Stimulated activated CD4-positive, alpha-beta T cell treated with anti-CD3 and anti-CD28 coated beads, Interleukin-12 subunit alpha, Interleukin-12 subunit beta, amount 100 ng/mL, for 48 hours (primary cell): ENCODE results near the gene TUBA3D.
A peak's percentile ranks its signal among the peaks of the same experiment; 100 is the strongest.
"Not testable (repeated sequence)": the region's sequence is repeated elsewhere in the genome, so short reads cannot be mapped to it uniquely, and the experiment has no call there.

Experiments
- DNase-seq, 3 donors: peaks; one replicate each; pipeline ENCODE4 v3.0.0-alpha.2; 2020; ENCODE audit warnings: low read depth in 2 of 3, low spot score in 1 of 3

TUBA3D gene

DNA sequence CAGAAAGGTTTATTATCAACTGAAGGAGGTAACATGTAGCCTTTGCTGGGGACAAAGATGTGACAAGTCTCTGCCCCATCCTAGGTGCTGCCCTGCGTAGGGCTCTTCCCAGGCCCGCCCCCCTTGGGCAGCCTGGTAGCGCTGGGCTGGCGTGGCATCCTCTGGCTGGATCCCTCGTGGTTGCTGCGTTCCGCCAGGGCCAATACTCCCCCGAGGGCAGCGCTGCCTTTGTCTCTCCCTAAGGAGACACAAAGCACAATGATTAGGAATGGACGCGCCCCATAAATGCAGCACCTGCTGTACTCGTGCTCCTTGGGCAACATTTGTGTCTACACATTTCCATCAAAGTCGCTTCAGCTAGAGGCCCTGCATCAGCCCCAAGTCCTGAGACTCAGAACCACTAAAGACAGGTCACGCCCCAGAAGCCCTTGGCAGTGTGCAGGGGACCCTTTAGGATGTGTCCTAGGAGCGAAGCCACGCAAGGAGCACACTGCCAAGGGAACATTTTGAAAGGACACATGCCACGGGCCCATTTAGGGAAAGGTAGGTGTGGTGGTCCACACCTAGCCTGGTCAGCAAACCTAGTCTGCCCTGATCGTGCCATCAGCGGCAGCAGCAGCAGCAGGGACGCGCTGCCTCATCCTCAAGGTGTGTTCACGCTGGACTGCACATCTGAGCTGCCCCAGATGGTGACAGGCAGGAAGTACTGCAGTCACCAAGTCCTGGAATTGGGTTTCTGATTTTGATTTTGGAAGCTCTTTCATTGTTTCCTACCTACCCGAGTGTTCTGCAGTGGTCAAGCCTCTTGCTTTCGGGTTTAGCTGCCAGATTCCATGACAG is 8.3 kb downstream of the TUBA3D start:
- not testable (repeated sequence) for DNase-seq

DNA sequence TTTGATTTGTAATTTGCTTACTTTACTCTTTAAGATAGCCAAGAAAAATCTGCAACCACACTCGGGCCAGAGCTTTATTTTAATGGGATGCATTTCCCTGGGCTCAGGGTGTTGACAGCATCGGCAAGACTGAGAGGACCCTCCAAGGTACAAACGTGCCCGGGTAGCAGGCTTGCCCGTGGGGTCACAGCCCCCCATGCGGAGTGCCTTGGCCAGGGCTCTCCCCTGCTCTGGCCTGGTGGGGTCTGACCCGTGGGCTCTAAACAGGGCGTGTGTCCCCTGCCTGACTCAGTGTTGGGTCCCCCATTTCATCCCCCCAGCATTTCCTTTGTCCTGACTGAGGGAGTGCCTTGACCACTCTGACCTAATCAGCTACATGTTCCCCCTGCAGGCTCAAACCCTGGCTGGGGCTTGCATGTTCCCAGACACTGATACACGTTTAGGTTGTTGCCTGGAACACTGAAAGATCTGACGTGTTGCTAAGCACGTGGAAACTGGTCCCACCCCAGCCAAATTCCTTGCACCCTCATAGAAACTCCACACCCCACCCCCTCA is 9.1 kb downstream of the TUBA3D start:
- DNase-seq, result not testable (repeated sequence)

DNA sequence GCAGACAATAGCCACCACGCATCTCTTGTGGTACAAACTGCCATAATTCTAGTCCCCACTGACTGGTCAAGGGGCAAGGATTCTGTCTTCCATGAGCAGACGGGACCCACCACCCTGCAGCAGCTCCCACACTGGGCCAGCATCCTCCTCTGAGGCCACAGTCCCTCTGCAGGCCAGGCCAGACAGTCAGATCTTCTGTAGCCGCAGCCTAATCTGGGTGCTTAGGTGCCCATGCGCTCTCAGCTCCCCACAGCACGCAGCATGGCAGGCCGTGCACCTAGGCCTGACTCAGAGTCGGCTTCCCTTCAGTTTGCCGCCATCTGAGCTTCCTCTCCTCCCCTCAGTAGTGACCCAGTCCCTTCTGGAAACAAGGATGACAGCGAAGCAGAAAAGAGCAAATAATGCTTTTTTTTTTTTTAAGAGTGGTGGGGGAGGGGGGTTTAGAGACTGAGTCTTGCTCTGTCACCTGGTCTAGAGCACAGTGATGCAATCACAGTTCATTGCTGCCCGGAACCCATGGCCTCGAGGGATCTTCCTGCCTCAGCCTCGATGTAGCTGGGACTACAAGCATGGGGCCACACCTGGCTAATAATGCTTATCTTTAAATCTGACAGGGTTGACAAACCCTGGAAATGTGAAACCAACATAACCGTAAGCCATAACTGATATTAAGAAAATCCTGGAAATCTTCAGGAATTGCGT is 10.4 kb downstream of the TUBA3D start:
- DNase-seq, result not testable (repeated sequence)

DNA sequence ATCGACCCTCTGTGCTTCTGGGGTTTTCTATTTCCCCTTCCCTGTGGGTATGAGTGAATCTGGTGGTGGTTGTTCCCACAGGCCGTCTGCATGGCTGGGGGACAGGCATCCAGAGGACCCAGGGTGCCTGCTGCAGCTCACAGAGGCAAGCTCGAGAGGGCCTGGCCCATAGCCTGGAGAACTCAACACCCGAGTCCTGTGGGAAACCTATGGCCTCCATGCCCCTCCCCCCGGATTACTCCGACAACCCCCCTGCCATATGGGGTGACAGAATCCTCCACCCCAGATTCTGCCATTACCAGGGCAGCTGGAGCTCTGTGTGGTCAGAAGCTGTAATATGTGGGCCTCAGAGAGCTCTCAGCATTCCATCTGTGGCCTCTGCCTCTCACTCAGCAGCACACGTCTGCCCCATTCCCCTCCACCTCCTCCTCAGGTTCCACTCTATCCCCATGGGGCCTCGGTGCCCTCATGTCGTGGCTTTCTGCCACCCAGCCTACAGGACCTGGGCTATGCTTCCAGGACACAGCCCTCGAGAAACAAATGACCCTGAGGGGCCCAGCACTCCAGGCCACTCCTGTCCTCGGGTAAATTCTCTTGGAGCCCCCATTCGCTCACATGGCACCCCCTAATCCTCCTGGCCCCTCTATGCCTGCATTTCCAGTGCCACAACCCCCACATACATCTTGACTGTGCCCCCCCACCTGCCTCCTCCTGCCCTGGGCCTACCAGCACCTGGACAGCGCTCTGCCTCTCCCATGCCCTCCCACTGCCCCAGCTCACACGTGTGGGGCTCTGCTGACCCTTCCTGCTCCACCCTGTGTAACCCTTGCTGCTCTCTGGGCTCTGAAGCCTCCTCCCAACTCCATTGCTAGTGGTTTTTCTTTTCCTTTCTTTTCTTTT is 12.6 kb downstream of the TUBA3D start:
- no peak for DNase-seq

DNA sequence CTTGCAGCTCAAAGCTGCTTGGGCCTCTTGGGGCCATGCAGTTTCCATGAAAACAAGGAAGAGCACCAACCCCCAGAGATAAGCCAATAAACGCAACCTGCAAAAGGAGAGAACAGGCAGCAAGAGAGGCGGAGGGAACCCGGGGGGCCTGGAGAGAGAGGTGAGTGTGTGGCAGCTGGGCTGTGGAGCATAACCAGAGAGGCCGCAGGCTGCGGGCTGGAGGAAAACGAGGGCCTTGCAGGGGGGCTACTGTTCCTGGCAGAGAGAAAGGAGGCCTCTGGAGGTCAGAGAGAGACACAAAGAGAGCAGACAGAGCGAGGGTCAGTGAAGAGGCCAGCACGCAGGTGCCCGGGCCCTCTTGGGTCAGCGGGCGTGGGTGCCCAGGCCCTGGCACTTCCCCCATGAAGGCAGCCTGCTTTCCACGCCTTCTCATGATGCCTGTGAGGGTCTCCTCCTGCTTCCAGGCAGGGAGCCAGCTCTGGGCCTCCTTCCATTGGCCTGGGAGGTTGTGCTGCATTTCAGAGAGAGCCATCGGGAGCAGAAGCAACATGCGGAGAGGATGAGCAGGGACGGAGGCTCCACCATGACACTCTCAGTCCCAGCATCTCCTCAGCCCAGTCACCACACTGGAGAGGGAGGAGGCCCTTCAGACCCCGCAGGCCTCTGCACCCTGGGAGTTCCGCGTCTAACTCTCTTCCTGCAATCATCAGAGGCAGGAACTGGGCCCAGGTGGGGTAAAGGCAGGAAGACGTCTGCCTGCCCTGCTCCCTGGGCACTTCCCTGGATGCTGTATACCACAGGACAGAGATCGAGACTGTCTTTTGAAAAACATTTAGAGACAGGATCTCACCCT is 14.9 kb downstream of the TUBA3D start:
- peak in 1 of 3 donors; percentile 7 for DNase-seq

DNA sequence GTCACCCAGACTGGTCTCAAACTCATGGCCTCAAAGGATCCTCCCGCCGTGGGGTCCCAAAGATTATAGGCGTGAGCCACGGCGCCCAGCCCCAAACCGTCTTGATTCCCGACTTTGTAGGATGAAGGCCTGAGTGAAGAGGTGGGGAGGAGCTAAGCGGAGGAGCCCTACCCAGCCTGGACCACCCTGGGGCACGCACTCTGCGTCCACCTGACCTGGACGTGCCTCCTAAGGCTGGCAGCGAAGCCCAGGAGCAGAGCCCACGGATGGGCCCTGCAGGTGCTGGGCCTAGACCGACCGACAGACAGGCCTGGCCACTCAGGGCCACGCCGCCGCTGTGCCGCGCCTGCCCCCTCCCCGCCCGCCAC is 15.5 kb downstream of the TUBA3D start:
- peak in 1 of 3 donors; percentile 5 for DNase-seq

DNA sequence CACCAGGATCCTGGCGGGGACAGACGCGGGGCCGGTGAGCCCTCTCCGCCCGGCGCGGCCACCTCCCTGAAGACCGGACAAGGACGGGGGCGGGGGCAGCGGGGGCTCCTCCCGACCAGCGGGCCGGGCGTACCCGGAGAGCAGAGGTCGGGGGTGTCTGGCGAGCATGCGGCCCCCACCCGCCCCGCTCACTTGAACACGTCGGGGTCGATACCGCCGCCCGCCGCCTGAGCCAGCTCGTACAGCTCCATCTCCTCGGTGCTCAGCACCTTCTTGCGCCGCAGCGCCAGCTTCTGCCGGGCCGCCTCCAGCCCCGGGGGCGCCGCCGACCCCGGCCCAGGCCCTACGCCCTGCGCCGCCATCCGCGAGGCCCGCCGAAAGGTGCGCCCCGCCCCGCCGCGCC is 16.1 kb downstream of the TUBA3D start, which contains the start of gene MZT2A:
TSS of gene MZT2A (minus strand) at position 383 of the 403 bp plus-strand sequence. CDS start at position 362, 21 bp downstream.
- not testable (repeated sequence) for DNase-seq

DNA sequence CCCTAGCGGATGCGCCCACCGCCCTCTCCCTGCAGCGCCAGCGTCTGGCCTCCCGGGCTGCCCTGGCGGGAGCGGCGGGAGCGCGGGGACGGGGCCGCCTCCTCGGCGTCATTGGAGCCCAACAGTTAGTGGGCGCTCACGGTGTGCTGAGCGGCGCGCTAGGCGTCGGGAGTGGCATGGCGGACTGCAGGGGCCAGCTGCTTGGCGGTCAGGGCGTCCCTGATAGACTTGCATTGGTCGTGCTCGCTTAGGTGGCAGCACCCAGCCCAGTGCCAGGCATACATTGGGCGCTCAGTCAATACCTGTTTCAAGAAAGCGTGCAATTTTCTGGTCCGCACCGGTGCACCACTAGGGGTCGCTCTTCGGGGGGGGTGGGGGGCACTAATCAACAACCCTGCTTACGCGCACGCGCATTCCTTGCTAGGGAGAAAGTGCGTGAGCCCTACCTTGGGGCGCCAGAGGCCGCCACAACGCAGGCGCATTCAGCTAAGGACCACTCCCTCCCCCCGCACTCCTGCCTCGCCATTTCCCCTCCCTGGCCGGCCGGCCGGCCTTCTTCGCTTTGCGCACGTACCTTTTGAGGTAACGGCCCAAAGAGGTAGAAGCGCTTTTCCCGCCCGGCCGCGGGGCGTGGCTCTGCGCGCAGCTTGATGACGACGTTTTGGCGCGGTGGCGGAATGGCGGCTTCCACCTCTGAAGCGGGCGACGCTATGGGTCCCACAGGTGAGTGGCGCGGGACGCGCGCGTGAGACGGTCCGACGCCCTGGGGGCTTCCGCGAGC is 16.7 kb downstream of the TUBA3D start:
- peak; percentile 92 to 95 (median 94) for DNase-seq

DNA sequence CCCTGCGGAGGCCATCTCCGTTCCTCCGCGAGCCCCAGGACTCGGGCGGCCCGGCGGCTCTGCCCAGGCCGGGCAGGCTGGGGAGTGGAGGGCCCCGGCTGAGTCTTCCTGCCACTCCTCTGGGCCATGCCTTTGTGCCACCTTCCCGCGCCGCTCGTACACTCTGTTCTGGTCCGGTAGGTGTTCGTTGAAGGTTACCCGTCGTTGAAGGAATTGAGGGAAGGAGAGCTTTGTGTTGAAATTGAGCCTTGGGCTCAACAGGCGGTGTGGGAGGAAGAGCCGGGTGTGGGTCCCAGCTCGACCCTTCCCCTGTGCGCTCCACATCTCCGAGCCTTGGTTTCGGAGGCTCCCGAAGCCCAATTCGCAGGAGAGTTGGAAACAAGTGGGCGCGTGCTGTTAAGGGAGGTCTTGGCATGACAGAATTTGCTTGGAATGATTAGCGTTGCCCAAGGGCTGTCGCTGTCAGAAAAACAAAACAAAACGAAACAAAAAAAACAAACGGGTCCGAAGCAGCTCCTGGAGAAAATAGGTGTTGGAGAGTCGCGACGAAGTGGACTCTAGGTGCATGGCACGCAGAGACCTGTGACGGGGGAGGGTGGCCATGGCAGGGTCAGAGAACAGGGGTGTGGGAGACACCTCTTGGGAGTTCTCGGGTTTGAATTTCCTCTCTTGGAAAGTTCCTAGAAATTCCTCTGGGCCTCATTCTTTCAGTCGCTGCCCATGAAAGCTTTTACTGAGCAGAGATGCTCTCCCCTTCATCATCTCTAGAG is 17.5 kb downstream of the TUBA3D start:
- no peak for DNase-seq

DNA sequence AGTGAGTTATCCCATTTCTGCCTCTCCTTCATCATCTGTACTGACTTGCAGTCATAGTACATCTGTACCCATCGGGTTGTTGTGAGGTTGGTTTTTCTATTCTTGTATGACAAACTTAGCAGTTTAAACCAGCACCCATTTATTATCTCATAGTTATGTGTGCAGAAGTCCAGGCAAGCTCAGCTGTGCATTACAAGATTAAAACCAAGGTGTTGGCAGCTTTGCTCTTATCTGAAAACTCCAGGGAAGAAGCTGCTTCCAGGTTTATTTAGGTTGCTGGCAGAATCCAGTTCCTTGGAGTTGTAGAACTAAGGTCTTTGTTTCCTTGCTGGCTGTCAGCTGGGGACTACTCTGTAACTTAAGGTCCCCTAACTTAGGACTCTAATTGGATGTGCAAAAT is 19.6 kb downstream of the TUBA3D start:
- not testable (repeated sequence) for DNase-seq

DNA sequence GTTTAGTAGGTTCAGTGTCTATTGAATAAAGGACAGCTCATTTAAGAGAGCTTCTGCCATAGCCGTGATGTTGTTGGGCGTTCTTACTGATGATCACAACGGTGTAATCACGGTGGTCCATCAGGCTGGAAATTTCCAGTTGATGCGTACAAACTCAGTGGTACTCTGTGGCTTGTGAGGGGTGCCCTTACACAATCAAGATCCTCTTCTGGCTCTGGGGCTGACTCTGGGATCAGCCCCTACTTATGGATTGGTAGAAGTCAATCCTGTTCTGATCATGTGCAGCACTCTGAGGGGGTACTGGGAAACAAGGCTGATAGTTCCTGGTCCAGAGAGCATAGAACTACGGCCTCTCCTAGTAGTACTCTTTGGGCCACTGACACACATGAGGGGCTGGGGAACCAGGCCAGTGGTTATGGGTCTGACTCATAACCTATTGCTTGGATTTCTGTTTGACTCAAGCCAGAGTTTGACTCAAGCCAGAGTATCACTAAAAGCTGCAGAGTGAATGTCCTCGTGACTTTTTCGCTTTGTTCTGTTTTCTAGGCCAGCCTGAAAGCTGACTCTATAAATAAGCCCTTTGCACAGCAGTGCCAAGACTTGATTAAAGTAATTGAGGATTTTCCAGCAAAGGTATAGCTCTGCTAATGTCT is 22.5 kb downstream of the TUBA3D start:
- DNase-seq, result peak in 1 of 3 donors; percentile 15

DNA sequence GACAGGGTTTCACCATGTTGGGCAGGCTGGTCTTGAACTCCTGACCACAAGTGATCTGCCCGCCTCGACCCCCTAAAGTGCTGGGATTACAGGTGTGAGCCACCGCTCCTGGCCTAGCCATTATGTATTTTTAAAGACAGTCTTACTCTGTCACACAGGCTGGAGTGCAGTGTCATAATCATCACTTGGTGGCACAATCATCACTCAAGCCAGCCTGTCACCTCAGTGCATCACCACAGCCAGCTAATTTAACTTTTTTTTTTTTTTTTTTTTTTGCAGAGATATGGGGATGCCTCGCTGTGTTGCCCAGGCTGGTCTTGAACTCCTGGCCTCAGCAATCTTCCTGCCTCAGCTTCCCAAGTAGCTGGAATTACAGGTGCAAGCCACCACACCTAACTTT is 27.7 kb downstream of the TUBA3D start:
- DNase-seq, result not testable (repeated sequence)

DNA sequence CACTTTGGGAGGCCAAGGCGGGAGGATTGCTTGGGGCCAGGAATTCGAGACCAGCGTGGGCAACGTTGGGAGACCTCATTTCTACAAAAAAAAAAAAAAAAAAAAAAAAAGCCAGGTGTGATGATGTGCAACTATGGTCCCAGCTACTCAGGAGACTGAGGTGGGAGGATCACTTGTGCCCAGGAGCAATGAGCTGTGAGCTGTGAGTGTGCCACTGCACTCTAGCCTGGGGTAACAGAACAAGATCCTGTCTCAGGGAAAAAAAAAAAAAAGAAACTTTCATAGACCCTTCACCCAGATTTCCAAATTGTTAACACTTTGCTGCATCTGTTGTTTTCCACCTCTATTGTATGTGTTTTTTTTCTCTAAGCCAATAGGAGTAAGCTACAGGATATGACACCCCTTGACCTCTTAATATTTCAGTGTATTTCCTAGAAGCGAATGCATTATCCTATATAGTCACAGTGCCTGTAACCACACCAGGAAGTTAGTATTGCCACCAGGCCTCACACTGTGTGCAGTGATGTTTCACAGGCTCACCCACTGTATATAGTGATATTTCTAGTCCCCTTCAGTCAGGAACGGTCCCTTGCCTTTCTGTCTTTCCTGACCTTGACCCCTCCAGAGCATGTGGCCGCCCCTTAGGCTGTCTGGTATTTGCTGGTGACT is 28.3 kb downstream of the TUBA3D start:
- DNase-seq, result not testable (repeated sequence)

DNA sequence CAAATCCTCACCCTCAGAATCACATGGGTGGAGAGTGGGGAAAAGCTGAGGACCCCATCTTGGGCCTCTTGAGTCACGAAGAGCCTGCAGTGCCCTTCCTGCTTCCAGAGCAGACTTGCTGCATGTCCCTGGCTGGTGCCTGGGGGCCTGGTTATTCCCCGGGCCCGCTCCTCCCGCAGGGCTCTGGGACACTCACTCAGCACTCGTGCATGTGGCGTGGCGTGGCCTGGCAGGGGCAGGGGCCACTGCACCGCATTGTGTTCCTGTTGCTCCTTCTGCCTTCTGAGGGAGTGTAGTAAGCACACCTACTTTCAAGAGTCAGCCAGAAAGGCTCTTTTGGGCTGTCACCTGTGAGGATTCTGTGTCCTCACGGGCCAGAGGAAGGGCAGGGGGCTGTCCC is 33.7 kb downstream of the TUBA3D start:
- DNase-seq, result no peak

DNA sequence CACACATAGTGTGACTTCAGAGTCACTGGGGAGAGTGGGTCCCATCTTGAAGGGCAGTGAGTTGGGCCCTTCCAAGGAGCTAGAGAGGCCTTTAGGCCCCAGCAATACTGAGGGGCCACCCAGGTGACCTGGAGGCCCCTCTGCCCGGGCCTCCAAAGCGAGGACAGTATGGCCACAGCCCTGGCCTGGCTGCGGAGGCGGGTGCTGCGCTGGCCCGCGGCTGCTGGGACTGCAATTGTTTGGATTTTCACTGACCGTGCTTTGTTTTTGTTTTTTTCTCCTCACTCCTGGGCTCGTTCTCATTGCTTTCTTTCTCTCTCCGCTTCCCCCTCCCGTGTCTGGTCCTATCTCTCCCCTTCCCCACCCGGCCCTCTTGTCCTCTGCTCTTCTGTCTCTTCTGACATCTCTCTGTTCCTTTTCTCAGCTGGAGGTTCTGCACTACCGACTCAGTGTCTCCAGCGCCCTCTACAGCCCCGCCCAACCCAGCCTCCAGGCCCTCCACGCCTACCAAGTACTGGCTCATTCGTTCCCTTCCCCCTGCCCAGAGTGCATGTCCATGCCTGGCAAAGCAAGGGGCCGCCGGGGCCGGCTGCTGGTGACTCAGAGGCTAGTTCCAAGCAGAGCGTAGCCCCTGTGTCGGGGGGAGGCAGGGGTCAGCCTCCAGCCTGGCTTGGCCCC is 35.5 kb downstream of the TUBA3D start:
- not testable (repeated sequence) for DNase-seq

DNA sequence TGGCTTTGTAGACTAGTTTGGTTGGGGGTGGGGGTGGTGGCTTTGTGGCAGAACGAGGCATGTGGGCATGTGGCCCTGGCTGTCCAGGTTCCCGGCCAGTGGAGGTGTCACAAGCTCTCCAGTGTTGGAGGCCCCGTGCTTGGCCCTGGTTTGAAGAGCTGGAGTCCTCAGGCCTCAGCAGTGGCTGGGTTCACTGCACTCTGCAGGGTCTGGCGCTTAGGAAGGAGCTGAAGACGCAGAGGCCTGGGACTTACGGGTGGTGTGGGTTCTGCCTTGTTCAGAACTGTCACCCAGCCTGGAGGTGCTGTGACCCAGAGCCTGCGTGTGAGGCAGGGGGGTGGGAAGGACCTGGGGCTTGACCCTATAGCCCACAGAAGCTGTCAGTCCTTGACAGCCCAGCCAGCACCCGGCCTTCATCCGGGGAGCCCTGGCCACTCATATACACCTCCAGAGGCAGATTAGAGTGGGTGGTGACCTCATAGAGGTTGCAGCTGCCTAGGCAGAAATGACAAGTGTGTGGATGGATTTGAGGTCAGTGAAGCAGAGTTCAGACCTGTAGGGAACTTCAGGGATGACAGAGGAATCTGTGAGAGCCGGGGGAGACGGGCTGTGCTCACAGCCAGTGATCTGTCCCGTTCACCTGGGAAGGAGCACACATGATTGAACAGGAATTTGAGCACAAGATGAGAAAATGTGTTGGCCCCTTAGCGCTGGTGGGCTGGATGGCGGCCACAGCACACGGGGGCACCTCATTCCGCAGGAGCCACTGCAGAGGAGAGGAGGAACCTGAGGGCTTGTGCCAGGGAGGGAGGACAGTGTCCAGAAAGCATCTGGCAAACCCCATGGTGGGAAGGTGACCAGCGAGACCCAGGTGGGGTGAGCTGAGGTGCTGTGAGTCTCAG is 36.3 kb downstream of the TUBA3D start:
- DNase-seq, result not testable (repeated sequence)
